Placental epithelial cell (primary cell): ENCODE results near the gene PTTG1IP. TPM values are rescaled to one million over a fixed set of nuclear protein-coding genes. Genes with fewer than 3 reads are reported as not detected.

Experiments used
- total RNA-seq: library from RNA; depleted of rRNA; stranded (reverse); fragments of >200 nt; gene quantifications from 2 replicates; pipeline ENCODE4 v1.2.3, GENCODE V29; 2012

The PTTG1IP gene
- 147 and 178 TPM in 2 replicates for total RNA-seq

GRCh38 chr21:44873356-44874239 is at the start of gene PTTG1IP:
TSS of gene PTTG1IP (minus strand) at chr21:44873690. CDS start at chr21:44873616, 74 bp downstream.

GRCh38 chr21:44920694-44921604 is 47.5 kb upstream of the PTTG1IP start, which contains the start of gene ITGB2:
TSS of gene ITGB2 (minus strand) at chr21:44920899. CDS start at chr21:44910782, 10,117 bp downstream.

GRCh38 chr21:44817914-44818639 is 55.4 kb downstream of the PTTG1IP start, which contains the start of gene SUMO3:
TSS of gene SUMO3 (minus strand) at chr21:44818062. CDS start at chr21:44817968, 94 bp downstream.

GRCh38 chr21:44801468-44802395 is 71.8 kb downstream of the PTTG1IP start, which contains the start of gene UBE2G2:
TSS of gene UBE2G2 (minus strand) at chr21:44801820. CDS start at chr21:44801748, 72 bp downstream.

Other genes starting within 250 kb of the PTTG1IP start
- gene KRTAP10-9, start 246.6 kb downstream of the PTTG1IP start, total RNA-seq = not detected in 2 replicates
- gene KRTAP10-10, start 236.3 kb downstream of the PTTG1IP start, total RNA-seq = not detected in 2 replicates
- not detected in 2 replicates for gene KRTAP10-11, start 227.3 kb downstream of the PTTG1IP start, total RNA-seq
- gene KRTAP12-4, start 219.0 kb downstream of the PTTG1IP start, total RNA-seq = not detected in 2 replicates
- not detected in 2 replicates for gene KRTAP12-3, start 215.8 kb downstream of the PTTG1IP start, total RNA-seq
- not detected in 2 replicates for gene KRTAP12-2, start 206.8 kb downstream of the PTTG1IP start, total RNA-seq
- gene KRTAP12-1, start 191.5 kb downstream of the PTTG1IP start, total RNA-seq = not detected in 2 replicates
- not detected in 2 replicates for gene KRTAP10-12, start 176.5 kb downstream of the PTTG1IP start, total RNA-seq
- gene TSPEAR, start 162.1 kb downstream of the PTTG1IP start, total RNA-seq = not detected in 2 replicates
- 42.8 and 43.3 TPM in 2 replicates for gene UBE2G2, start 71.9 kb downstream of the PTTG1IP start, total RNA-seq
- 66.7 and 112 TPM in 2 replicates for gene SUMO3, start 55.6 kb downstream of the PTTG1IP start, total RNA-seq
- 0.43 TPM in 1 of 2 replicates, not detected in the other for gene ITGB2, start 47.2 kb upstream of the PTTG1IP start, total RNA-seq
- 6.3 and 11.4 TPM in 2 replicates for gene SLX9, start 66.3 kb upstream of the PTTG1IP start, total RNA-seq
- gene ADARB1, start 200.9 kb upstream of the PTTG1IP start, total RNA-seq = 20.0 and 46.0 TPM in 2 replicates